ENCODE data around the gene CAMTA1. TPM values are rescaled to one million over a fixed set of nuclear protein-coding genes. Genes with fewer than 3 reads are reported as not detected.
"Not testable (repeated sequence)": the region's sequence is repeated elsewhere in the genome, so short reads cannot be mapped to it uniquely, and the experiment has no call there.

Gene CAMTA1
- polyA plus RNA-seq, 1 donor from 2014 or later = 162 TPM

GRCh38 chr1:6827630-6828165, 42.4 kb downstream of the CAMTA1 start:
- H3K4me3 ChIP-seq (ENCODE audit: low read length) = no peak overlapping the region
- H3K36me3 ChIP-seq (ENCODE audit: insufficient read depth, low read length) = no peaks in the 10 kb centered on the region
- H3K27me3 ChIP-seq (ENCODE audit: insufficient read depth, low read depth, low read length) = no peaks in the 10 kb centered on the region
- no peaks in the 10 kb centered on the region for H3F3A ChIP-seq (ENCODE audit: insufficient read depth, low read length, poor library complexity, severe bottlenecking)
- no peak overlapping the region for H3K27ac ChIP-seq (ENCODE audit: low read length)
- H3K79me2 ChIP-seq (replicated peaks; ENCODE audit: insufficient read depth, low read length) = no peaks in the 10 kb centered on the region
- no peaks in the 10 kb centered on the region for H3K9me2 ChIP-seq (ENCODE audit: insufficient read depth, low read length)
- H4K20me1 ChIP-seq (ENCODE audit: insufficient read depth) = no peaks in the 10 kb centered on the region
- H3K4me2 ChIP-seq (ENCODE audit: low read length) = no peak overlapping the region
- no peaks in the 10 kb centered on the region for H3K9me3 ChIP-seq (ENCODE audit: low read length)
- TF ChIP-seq EP300 (conservative IDR thresholded peaks at IDR 0.05; ENCODE audit: poor library complexity, severe bottlenecking) = no peak
- TF ChIP-seq REST (IDR thresholded peaks at IDR 0.05; ENCODE audit: borderline replicate concordance) = no peak
- TF ChIP-seq RAD21 (conservative IDR thresholded peaks at IDR 0.05) = no peak
- TF ChIP-seq MXI1 (conservative IDR thresholded peaks at IDR 0.05; ENCODE audit: poor library complexity, severe bottlenecking) = no peak
- TF ChIP-seq POLR2AphosphoS5 (IDR thresholded peaks at IDR 0.05) = no peak
- no peak for TF ChIP-seq SMC3 (conservative IDR thresholded peaks at IDR 0.05; ENCODE audit: poor library complexity)
- TF ChIP-seq CTCF (IDR thresholded peaks at IDR 0.05; ENCODE audit: poor library complexity, severe bottlenecking) = no peak
- TF ChIP-seq EZH2 (IDR thresholded peaks at IDR 0.05; ENCODE audit: borderline replicate concordance, insufficient read depth, low read length, poor library complexity, severe bottlenecking) = no peak
- no peak for TF ChIP-seq TAF1 (IDR thresholded peaks at IDR 0.05; ENCODE audit: low read depth)
- H2AFZ ChIP-seq (ENCODE audit: low read depth, low read length) = no peak overlapping the region
- no peak overlapping the region for H3K9ac ChIP-seq (ENCODE audit: low read length)

- H3K9ac ChIP-seq (ENCODE audit: low read length) = no peak overlapping the region
- no peaks in the 10 kb centered on the region for H3F3A ChIP-seq (ENCODE audit: insufficient read depth, low read length, poor library complexity, severe bottlenecking)
- H3K9me3 ChIP-seq (ENCODE audit: low read length) = no peaks in the 10 kb centered on the region
- no peaks in the 10 kb centered on the region for H3K36me3 ChIP-seq (ENCODE audit: insufficient read depth, low read length)
- TF ChIP-seq EZH2 (IDR thresholded peaks at IDR 0.05; ENCODE audit: borderline replicate concordance, insufficient read depth, low read length, poor library complexity, severe bottlenecking) (no peak), TAF1 (IDR thresholded peaks at IDR 0.05; ENCODE audit: low read depth) (no peak), CTCF (IDR thresholded peaks at IDR 0.05; ENCODE audit: poor library complexity, severe bottlenecking) (no peak), EP300 (conservative IDR thresholded peaks at IDR 0.05; ENCODE audit: poor library complexity, severe bottlenecking) (no peak), RAD21 (conservative IDR thresholded peaks at IDR 0.05) (no peak), SMC3 (conservative IDR thresholded peaks at IDR 0.05; ENCODE audit: poor library complexity) (no peak), POLR2AphosphoS5 (IDR thresholded peaks at IDR 0.05) (no peak), MXI1 (conservative IDR thresholded peaks at IDR 0.05; ENCODE audit: poor library complexity, severe bottlenecking) (no peak), REST (IDR thresholded peaks at IDR 0.05; ENCODE audit: borderline replicate concordance) (no peak)
- no peak overlapping the region for H3K4me2 ChIP-seq (ENCODE audit: low read length)
- H3K27me3 ChIP-seq (ENCODE audit: insufficient read depth, low read depth, low read length) = no peaks in the 10 kb centered on the region
- H4K20me1 ChIP-seq (ENCODE audit: insufficient read depth) = no peaks in the 10 kb centered on the region
- H3K79me2 ChIP-seq (replicated peaks; ENCODE audit: insufficient read depth, low read length) = peaks cover 3% of the 10 kb centered on the region
- H3K27ac ChIP-seq (ENCODE audit: low read length) = no peak overlapping the region
- H2AFZ ChIP-seq (ENCODE audit: low read depth, low read length) = no peak overlapping the region
- H3K4me3 ChIP-seq (ENCODE audit: low read length) = no peak overlapping the region
- no peaks in the 10 kb centered on the region for H3K9me2 ChIP-seq (ENCODE audit: insufficient read depth, low read length)
Observed at GRCh38 chr1:6831366-6831765, 46.1 kb downstream of the CAMTA1 start.

- not testable (repeated sequence) for H3K9me3 ChIP-seq (ENCODE audit: low read length); H3F3A ChIP-seq (ENCODE audit: insufficient read depth, low read length, poor library complexity, severe bottlenecking); H3K27ac ChIP-seq (ENCODE audit: low read length); H3K36me3 ChIP-seq (ENCODE audit: insufficient read depth, low read length); H3K9ac ChIP-seq (ENCODE audit: low read length); H3K9me2 ChIP-seq (ENCODE audit: insufficient read depth, low read length); H3K27me3 ChIP-seq (ENCODE audit: insufficient read depth, low read depth, low read length); H2AFZ ChIP-seq (ENCODE audit: low read depth, low read length); H3K4me3 ChIP-seq (ENCODE audit: low read length); H3K4me2 ChIP-seq (ENCODE audit: low read length); H4K20me1 ChIP-seq (ENCODE audit: insufficient read depth); H3K79me2 ChIP-seq (replicated peaks; ENCODE audit: insufficient read depth, low read length)
Observed at GRCh38 chr1:6832006-6832405, 46.8 kb downstream of the CAMTA1 start.

Data from neural cell (in vitro differentiated cells).